Muscle layer of colon (tissue), 2 donors: ENCODE data around the gene EVI5L.

Experiments used
- H3K27ac ChIP-seq: one replicate; pipeline ENCODE4 v1.7.0; 2013; ENCODE audit warnings: low read depth, mild to moderate bottlenecking, low read length, moderate library complexity
- H3K27me3 ChIP-seq, 2 donors: one replicate each; pipeline ENCODE4 v1.7.0; 2013; ENCODE audit warnings: low read length in 2 of 2, mild to moderate bottlenecking in 2 of 2; ENCODE audit not compliant: insufficient read depth in 2 of 2, control insufficient read depth in 1 of 2
- H3K36me3 ChIP-seq: one replicate; pipeline ENCODE4 v1.7.0; 2013; ENCODE audit warnings: mild to moderate bottlenecking, low read length; ENCODE audit not compliant: insufficient read depth
- H3K4me1 ChIP-seq: one replicate; pipeline ENCODE4 v1.7.0; 2013; ENCODE audit warnings: mild to moderate bottlenecking, low read length; ENCODE audit not compliant: insufficient read depth
- H3K4me3 ChIP-seq, 2 donors: one replicate each; pipeline ENCODE4 v1.7.0; 2013; ENCODE audit warnings: low read length in 2 of 2, low read depth in 1 of 2, mild to moderate bottlenecking in 1 of 2, moderate library complexity in 1 of 2
- H3K9ac ChIP-seq: one replicate; pipeline ENCODE4 v1.7.0; 2013; ENCODE audit warnings: low read length
- H3K9me3 ChIP-seq: one replicate; pipeline ENCODE4 v1.7.0; 2013; ENCODE audit warnings: mild to moderate bottlenecking, low read length
- donor health status: abdominal sarcoma.
- donor health status: Adenocarcinoma of cecum.

The EVI5L gene

GRCh38 chr19:7833225-7834099 lies 3.4 kb downstream of the EVI5L start:
- no peaks in the 10 kb centered on the region for H3K9me3 ChIP-seq
- no peak overlapping the region for H3K9ac ChIP-seq
- H3K27ac ChIP-seq = no peak overlapping the region
- no peaks in the 10 kb centered on the region for H3K27me3 ChIP-seq
- no peaks in the 10 kb centered on the region for H3K36me3 ChIP-seq
- peaks cover 22% of the 10 kb centered on the region for H3K4me1 ChIP-seq
- H3K4me3 ChIP-seq = no peak overlapping the region

- no peak overlapping the region for H3K9ac ChIP-seq
- no peak overlapping the region for H3K4me3 ChIP-seq
- H3K27ac ChIP-seq = no peak overlapping the region
- H3K27me3 ChIP-seq = no peaks in the 10 kb centered on the region
- H3K4me1 ChIP-seq = no peaks in the 10 kb centered on the region
- no peaks in the 10 kb centered on the region for H3K36me3 ChIP-seq
- H3K9me3 ChIP-seq = no peaks in the 10 kb centered on the region
These were observed 9.5 kb downstream of the EVI5L start for GRCh38 chr19:7839476-7839875.

- Histone ChIP-seq H3K27ac (no peak overlapping the region), H3K9me3 (no peaks in the 10 kb centered on the region), H3K4me1 (no peaks in the 10 kb centered on the region), H3K27me3 (no peaks in the 10 kb centered on the region), H3K4me3 (no peak overlapping the region), H3K9ac (no peak overlapping the region), H3K36me3 (no peaks in the 10 kb centered on the region)
These were observed 10.6 kb downstream of the EVI5L start for GRCh38 chr19:7840629-7841028.

- Histone ChIP-seq H3K9ac (no peak overlapping the region), H3K27ac (no peak overlapping the region), H3K4me1 (no peaks in the 10 kb centered on the region), H3K9me3 (no peaks in the 10 kb centered on the region), H3K4me3 (no peak overlapping the region), H3K36me3 (no peaks in the 10 kb centered on the region), H3K27me3 (no peaks in the 10 kb centered on the region)
These were observed 12.0 kb downstream of the EVI5L start for GRCh38 chr19:7841751-7842660.

GRCh38 chr19:7842661-7843294 lies 12.8 kb downstream of the EVI5L start:
- Histone ChIP-seq H3K27ac (no peak overlapping the region), H3K36me3 (no peaks in the 10 kb centered on the region), H3K9ac (no peak overlapping the region), H3K27me3 (no peaks in the 10 kb centered on the region), H3K9me3 (no peaks in the 10 kb centered on the region), H3K4me3 (no peak overlapping the region), H3K4me1 (no peaks in the 10 kb centered on the region)

GRCh38 chr19:7843521-7843920 lies 13.5 kb downstream of the EVI5L start:
- no peak overlapping the region for H3K27ac ChIP-seq
- H3K36me3 ChIP-seq = no peaks in the 10 kb centered on the region
- H3K9ac ChIP-seq = no peak overlapping the region
- no peak overlapping the region for H3K4me3 ChIP-seq
- H3K27me3 ChIP-seq = no peaks in the 10 kb centered on the region
- no peaks in the 10 kb centered on the region for H3K4me1 ChIP-seq
- no peaks in the 10 kb centered on the region for H3K9me3 ChIP-seq

GRCh38 chr19:7844405-7844804 lies 14.4 kb downstream of the EVI5L start:
- H3K4me1 ChIP-seq = no peaks in the 10 kb centered on the region
- no peak overlapping the region for H3K27ac ChIP-seq
- H3K9ac ChIP-seq = no peak overlapping the region
- no peaks in the 10 kb centered on the region for H3K36me3 ChIP-seq
- H3K9me3 ChIP-seq = no peaks in the 10 kb centered on the region
- H3K4me3 ChIP-seq = no peak overlapping the region
- H3K27me3 ChIP-seq = no peaks in the 10 kb centered on the region

- Histone ChIP-seq H3K27ac (no peak overlapping the region), H3K36me3 (no peaks in the 10 kb centered on the region), H3K9ac (no peak overlapping the region), H3K9me3 (no peaks in the 10 kb centered on the region), H3K4me3 (no peak overlapping the region), H3K4me1 (no peaks in the 10 kb centered on the region), H3K27me3 (no peaks in the 10 kb centered on the region)
These were observed 14.9 kb downstream of the EVI5L start for GRCh38 chr19:7844951-7845350.

- no peak overlapping the region for H3K4me3 ChIP-seq
- no peak overlapping the region for H3K9ac ChIP-seq
- H3K4me1 ChIP-seq = no peaks in the 10 kb centered on the region
- H3K36me3 ChIP-seq = no peaks in the 10 kb centered on the region
- no peaks in the 10 kb centered on the region for H3K27me3 ChIP-seq
- H3K9me3 ChIP-seq = no peaks in the 10 kb centered on the region
- H3K27ac ChIP-seq = no peak overlapping the region
These were observed 15.6 kb downstream of the EVI5L start for GRCh38 chr19:7845390-7846154.

- Histone ChIP-seq H3K27ac (no peak overlapping the region), H3K27me3 (no peaks in the 10 kb centered on the region), H3K9ac (no peak overlapping the region), H3K36me3 (no peaks in the 10 kb centered on the region), H3K4me3 (no peak overlapping the region), H3K9me3 (no peaks in the 10 kb centered on the region), H3K4me1 (no peaks in the 10 kb centered on the region)
These were observed 16.2 kb downstream of the EVI5L start for GRCh38 chr19:7846155-7846646.
